Hepatocyte (in vitro differentiated cells): ENCODE results near the gene TLE6.

Source experiments
- EZH2 ChIP-seq: fragments of 200-600 bp; sonication (generic); IDR thresholded peaks from 2 replicates; pipeline ENCODE4 v1.6.1; 2016; ENCODE audit warnings: antibody characterized with exemption, mild to moderate bottlenecking, borderline replicate concordance
- TF ChIP-seq, protein P1 (sequence below): fragments of 200-600 bp; sonication (generic); IDR thresholded peaks from 2 replicates; pipeline ENCODE4 v1.5.1; 2016; ENCODE audit warnings: antibody characterized with exemption, mild to moderate bottlenecking; ENCODE audit not compliant: poor library complexity

GRCh38 chr19:2987797-2988196 lies 10.4 kb downstream of the TLE6 start:
- TF ChIP-seq, protein P1, sequence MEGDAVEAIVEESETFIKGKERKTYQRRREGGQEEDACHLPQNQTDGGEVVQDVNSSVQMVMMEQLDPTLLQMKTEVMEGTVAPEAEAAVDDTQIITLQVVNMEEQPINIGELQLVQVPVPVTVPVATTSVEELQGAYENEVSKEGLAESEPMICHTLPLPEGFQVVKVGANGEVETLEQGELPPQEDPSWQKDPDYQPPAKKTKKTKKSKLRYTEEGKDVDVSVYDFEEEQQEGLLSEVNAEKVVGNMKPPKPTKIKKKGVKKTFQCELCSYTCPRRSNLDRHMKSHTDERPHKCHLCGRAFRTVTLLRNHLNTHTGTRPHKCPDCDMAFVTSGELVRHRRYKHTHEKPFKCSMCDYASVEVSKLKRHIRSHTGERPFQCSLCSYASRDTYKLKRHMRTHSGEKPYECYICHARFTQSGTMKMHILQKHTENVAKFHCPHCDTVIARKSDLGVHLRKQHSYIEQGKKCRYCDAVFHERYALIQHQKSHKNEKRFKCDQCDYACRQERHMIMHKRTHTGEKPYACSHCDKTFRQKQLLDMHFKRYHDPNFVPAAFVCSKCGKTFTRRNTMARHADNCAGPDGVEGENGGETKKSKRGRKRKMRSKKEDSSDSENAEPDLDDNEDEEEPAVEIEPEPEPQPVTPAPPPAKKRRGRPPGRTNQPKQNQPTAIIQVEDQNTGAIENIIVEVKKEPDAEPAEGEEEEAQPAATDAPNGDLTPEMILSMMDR: no peak
- TF ChIP-seq EZH2: no peak
